HPDE6-E6E7 (cell line): ENCODE results near the gene SCUBE3.

Source experiments
- DNase-seq: peaks from one replicate; pipeline ENCODE4 v3.0.0; 2011; ENCODE audit warnings: missing footprints; ENCODE audit errors: extremely low spot score

Gene SCUBE3

DNA sequence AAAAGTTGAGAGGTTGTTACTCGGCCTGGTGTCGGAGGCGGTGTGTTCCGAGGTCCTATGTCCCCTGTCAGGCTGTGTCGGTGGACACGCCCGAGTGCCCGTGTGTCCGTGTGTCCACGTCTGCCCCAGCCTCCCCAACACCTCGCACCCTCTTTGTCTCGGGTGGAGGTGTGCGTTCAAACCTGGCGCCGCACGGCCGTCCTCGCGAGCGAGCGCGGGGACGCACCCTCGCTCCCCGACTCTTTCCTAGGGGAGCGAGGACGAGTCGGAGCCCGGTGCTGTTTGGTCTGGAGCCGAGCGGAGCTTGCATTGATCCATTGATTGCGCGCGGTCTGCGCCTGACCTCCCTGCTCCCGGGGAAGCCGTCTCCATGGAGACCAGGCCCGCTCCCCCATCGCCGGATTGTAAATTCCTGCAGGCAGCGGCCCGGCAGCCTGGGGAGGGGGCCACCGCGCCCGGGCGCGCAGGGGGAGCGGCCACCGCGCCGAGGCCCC lies 411 bp upstream of the SCUBE3 start:
- no peak for DNase-seq

DNA sequence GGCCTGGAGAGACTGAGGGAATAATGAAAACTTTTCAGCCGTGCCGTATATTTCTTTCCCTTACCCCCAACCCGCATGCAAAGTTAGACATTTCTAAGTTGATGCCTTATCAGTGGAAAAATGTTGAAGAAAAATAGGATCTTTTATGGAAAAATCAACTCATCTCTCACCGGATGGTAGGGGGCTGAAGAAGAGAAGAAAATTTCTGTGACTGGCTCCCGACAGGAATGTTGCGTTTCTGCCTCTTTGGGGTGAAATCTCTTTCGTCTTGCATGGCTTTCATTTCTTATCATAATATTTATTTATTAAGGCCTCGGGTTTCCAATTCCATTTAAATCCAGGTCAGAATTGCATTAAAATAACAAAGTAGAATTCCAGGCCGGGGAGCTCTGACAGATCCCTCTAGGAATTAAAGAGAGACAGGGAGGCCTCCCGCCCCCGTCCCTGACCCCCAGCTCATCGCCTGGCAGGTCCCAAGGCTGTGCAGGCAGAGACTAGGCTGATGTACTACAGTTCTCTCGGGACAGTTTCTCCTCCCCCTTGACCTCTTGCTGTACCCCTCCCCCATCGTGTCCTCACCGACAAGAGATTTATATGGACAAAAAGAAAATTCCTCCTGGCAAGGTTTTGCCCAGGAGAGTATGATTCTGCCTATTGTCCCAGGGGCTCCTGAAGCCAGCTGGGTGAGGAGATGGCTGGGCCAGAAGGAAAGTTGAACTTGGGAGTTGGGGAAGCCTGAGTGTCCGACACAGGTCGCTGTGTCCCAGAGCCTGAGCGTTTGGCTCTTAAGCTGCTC lies 1.3 kb downstream of the SCUBE3 start:
- no peak for DNase-seq

DNA sequence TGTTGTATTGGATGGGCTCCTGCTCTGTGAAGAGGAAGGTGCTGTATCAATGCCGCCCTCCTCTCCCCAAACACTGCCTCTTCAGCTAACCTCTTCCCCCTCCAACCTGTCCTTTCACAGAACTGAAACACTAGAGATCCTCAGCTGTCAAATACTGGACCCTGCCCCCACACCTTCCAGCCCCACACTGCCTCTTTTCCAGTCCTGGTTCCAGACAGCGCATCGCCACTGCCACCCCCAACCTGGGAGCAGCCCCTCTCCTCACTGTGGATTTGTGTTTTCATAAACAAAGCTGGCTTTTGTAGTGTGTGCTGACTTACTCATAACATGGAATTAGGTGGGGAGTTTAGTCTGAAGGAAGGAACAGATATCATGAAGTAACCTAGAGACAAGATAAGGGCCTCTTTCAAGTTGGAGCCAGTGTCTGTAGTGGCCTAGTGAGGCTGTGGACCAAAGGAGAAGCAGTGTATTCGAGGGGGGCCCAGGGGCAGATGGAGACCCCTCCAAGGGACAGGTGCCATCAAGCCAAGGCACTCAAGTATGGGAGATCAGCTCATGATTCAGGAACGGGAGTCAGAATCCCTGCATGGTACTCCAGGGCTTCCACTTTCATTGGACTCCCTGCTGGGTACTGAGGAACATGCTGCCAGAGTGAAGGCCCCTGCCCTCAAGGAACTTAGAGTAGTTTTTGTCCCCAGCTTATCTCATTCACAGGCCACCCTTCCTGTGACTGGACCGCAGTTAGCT lies 2.1 kb downstream of the SCUBE3 start:
- DNase-seq = no peak

DNA sequence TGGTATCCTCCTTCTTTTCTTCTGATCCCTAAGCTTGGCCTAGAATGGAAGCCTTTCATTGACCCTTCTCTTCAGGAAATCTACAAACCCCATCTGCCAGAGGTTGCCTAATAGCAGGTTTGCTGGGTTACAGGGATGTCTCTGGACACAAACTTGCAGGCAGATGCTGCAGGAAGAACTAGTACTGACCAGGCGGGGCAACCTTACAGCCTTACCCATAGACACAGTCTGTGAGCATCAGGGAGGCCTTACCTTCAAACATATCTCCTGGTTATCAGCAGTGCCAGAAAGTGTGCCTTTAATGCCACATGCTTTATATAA lies 2.6 kb downstream of the SCUBE3 start:
- DNase-seq = no peak

DNA sequence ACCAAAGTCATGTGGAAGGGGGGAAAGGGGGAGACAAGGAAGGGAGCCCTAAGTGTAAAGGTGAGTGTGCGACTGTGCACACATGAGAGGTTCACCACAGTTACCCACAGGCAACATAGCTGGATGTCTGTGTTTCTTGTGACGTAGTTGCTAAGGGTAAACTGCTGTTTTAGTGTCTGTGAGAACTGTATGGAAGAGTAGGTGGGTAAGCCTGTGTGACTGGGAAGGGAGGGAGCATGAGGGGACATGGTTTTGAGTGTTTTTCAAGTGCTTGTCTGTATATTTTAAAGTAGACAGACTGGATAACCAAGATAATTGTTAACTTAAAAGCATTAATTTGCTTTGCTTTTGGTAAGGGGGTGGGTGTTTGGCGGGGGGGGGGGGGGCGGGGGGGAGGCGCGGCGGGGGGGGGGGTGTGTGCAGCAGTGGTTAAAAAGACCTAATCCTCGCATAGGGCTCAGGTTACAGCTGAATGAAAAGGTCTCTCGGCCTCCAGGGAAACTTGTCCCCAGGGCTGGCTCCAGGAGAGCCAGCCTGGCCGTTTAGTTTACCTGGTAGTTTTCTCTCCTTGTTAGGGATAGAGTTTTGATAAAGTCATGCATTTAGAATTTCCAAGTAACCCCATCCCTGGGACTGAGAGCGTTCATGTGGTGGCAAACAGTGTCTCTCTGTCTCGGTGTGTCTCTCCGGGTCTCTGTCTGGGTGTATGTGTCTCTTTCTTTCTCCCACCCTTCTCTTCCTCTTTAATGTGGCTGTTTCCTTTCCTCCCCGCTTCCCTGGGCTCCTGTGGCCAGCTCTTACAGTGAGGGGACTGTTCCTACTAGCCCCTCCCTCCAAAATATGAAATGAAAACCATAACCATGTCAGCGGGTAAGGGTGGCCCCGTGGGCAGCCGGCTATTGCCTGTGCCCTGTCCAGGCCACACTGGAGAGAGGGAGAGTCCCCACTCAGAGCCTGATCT lies 3.4 kb downstream of the SCUBE3 start:
- no peak for DNase-seq

DNA sequence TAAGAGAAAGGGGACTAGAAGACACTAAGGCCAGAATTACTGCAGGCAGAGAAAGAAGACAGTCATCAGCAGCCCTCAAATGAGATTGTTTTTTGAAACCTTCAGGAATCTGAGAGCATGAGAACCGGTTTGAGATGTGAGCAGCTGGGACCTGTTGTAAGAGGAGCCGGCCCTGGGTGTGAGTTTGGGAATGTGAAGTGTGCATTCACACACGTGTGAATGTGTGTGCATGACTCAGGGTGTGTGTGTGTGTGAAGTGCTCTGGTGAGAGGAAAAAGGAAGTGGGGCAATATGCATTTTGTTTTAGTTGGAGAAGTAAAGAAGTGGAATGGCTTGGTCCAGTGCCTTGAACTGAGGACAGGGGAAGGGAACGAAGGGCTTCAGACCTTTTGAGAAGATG lies 4.3 kb downstream of the SCUBE3 start:
- DNase-seq = no peak

DNA sequence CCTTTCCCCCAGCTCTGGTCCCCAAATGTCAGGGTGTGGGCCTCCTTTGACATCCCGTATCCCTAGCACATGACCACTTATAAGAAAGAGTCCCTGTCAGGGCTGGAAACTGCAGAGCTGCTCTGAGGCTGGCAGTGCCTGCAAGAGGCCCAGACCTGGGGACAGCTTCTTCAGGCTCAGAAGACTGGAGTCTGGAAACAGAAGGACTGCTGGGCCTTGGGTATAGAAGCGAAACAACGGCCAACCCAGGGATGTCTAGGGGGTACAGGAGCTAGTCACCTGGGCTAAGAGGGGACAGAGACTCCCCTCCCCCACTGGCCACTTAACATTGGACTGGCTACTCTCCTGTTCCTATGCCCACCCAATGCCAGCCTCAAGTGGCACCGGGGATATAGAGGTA lies 4.7 kb downstream of the SCUBE3 start:
- no peak for DNase-seq

DNA sequence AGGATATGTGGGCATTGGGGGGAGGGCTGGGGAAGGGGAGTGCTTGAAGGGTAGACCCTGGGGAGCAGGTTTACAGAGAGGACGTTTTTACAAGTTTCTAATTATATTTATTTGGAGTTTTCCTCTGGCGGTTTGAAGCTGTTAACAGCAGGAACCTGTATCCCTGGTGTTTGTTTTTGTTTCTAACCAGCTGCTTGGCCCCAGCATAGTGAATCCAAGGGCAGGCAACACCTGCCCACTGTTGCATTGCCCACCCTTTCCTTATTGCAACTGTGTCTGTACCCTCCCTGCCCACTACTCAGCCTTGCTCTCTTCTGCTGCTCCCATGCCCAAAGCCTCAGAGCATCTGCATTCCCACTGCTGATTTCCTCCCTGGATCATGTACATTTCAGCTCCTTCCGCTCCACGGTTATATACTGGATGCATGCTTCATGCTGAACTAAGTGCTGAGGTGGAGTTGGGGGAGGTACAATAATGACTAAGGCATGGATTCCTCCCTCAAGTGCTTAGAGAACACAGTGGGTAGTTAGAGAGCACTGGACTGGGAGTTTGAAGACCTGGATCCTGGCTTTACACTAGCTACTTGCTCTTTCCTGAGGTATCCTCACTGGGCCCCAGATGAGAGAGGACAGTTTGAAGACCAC lies 6.0 kb downstream of the SCUBE3 start:
- no peak for DNase-seq

DNA sequence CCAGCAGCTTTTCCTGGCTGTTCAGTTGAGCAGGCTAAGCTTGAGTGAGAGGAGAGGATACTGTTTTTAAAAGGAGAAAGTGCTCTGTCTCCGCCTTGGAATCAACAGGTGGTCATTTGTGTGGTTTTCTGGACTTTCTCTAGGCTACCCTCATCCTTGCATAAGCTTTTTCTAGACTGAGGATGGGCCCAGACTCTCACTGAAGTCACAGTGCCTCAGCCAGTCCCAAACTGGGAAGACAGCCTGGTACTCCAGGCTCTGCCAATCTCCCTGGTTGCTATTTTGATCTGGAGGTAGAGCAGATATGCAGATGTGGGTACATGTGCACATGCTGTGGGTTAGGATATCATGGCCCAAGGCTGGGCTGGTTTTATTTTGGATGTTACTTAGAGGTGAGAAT lies 7.0 kb downstream of the SCUBE3 start:
- DNase-seq = no peak

DNA sequence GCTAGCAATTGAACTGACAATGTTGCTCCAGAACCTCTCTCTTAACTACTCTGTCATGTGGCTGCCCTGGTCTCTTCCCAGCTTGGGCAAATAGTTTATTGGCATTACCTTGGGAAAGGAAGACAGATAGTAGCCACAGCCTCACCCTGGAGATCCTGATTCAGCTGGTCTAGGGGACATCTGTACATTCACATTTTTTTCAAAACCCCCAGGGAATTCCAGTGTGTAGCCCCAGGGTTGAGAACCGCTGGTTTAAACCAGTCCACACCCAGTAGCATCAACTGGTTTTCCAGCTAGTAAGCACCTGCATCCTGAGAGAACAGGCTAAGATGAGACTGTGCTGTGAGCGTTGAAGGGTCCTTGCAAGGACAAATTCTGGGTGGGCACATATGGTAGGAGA lies 9.6 kb downstream of the SCUBE3 start:
- no peak for DNase-seq

DNA sequence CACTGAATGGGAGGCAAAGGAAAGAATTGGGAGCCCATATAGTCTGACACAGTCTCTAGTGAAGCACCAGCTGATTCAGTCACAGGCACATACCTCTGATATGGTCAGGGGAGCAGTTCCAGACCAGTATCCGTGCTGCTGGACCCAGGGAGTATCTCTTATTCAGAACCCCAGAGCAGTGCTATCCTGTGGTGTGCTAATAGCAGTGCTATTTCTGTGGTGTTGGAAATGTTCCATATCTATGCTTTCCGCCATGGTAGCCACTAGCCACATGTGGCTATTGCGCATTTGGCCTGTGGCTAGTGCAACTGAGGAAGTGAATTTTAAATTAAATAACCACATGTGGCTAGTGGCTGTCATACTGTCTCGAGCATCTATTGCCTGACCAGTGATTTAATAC lies 11.0 kb downstream of the SCUBE3 start:
- no peak for DNase-seq

DNA sequence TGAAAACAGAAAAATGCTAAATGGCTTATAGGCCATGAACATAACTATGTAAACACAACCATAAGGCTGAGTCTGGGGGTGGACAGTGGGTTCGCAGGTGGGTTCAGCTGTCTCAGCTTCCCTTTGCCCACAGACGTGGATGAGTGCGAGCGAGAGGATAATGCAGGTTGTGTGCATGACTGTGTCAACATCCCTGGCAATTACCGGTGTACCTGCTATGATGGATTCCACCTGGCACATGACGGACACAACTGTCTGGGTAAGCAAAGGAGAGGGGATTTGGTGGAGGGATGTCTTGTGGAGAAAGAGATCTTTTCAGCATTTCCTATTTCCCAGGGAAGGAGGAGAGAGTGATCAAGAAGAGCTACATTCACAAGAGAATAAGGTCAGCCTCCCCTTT lies 14.7 kb downstream of the SCUBE3 start:
- DNase-seq = no peak

DNA sequence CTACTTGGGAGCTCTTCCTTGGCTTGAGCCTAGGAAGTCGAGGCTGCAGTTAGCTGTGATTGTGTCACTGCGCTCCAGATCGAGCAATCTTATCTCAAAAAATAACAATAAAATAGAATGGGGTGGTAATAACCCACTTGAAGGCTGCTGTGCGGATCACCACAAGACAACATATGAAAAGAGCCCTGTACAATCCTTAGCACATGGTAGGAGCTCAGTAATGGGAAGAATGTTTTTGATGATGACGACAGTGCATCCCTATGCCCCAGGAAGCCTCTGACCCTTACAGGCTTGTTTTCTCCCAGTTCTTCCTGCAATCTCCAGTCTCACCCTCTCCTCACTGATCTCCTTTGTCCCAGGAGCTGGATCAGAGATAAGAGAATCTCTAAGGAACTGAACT lies 15.5 kb downstream of the SCUBE3 start:
- no peak for DNase-seq

DNA sequence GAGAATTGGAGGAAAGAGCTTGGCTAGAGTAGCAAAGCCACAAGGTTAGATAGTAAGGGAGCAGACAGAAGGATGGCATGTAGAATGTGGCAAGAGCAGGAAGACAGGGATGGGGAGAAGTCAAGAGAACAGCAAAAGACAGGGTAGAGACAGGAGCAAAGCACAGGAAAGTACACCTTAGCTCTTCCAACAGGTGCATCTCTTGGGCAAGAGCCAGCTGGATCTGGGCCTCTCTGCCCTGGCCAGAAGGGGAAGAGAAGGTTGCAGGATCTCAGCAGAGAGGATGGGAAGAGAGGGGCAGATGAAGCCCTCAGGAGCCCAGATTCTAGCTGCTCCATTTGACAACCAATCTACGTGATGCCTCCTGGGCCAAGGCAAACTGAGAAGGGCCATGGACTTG lies 16.7 kb downstream of the SCUBE3 start:
- no peak for DNase-seq

DNA sequence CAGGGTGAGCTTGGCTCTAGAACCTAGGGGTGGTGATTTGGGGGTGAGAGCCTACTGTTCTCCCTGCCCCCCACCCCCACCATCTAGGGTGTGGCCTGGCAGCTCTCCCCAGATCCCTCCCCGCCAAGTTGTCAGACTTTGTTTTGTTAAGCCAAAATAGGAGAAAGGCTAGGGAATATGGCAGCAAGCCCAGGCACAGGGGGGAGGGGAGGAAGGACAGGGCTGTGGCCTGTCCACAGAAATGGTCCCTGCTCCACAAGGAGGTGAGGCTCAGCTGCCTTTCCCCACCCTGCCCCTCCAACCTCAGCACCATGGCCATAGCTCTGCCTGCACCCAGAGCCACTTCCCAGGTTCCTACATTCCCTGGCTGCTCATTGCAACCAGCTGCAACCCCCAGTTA lies 17.2 kb downstream of the SCUBE3 start:
- no peak for DNase-seq

DNA sequence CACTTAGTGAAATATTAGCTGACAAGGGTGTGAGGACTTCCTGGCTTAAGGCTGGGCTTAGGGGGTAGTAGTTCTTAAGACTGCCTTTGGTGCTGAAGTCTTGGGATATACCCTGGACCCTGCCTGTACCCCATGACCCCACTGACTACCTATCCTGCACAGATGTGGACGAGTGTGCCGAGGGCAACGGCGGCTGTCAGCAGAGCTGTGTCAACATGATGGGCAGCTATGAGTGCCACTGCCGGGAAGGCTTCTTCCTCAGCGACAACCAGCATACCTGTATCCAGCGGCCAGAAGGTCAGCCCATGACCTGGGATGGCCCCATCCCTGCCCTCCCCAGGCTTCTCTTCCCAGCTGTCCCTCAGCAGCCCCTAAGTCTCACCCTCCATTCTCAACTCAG lies 17.8 kb downstream of the SCUBE3 start:
- no peak for DNase-seq

DNA sequence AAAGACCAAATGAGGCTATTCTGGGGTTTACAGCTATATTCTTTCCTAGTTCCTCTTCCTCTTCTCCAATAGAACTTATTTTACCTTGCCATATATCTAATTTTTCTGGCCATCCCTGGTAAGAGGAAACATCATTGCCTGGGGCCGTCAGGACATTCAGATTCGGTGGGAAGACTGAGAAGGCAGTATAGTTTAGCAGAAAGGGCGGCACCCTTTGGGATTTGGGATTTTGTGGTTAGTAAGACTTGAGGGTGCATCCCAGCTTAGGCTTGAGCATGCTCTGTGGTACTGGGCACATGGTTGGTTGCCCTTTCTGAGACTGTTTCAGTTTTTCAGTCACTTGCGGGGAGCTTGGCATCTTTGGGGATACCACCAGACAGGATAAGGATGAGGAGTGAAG lies 21.1 kb downstream of the SCUBE3 start:
- DNase-seq = no peak

DNA sequence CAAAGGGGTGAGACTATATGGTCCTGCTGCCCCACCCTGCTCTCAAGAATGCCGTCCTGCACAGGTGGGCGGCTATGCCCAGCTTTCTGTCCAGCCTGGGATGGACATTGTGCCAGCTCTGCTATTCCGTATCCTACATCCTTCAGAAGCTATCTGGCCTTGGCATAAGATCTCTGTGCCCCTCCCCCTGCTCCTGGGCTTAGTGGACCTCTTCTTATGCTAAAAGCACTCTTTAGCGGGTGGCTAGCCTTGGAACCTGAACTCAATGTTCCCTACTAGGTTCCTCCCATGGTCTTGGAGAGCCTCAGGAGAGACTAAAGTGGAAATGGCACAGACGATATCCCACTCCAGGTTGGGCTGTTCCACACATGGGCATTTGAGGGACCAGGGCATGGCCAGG lies 22.5 kb downstream of the SCUBE3 start:
- DNase-seq = no peak

DNA sequence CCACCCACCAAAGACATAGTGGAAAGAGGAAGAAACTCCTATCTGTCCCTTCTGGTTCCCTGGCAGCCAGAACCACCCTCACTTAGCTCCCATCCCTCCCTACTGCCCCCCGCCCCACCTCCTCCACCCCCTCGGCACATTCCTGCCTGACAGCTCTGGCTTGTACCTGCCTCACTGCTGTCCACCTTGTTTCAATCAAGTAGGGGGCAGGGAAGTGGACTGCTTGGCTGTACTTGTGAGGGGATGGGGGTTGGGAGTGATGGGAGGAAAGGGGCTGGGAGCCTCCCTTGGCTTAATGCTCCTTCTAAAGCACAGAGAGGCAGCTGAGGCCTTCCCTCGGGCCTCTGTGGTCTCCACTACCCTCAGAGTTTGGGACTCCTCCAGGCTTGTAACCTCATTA lies 23.7 kb downstream of the SCUBE3 start:
- DNase-seq = no peak

DNA sequence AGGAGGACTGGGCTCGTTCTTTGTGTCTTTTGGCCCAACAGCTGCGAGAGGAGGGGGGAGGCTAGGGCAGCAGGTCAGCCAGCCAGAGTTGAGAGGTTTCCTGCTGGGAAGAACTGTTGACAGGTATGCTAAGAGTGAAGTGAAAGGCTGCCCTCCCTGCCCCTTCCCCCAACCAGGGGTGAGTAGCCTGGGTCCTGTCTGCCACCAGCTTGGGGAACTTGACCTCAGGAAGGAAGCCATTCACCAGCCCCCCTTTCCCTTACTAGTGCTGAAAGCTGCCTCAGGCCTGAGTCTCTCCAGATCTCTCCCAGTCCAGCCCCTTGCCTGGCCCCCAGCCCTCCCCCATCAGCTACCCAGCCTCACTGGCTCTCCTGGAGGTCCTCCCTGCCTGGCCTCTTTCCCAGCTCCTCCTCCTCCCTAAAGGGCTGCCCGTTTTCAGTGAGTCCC lies 25.1 kb downstream of the SCUBE3 start:
- DNase-seq = no peak

DNA sequence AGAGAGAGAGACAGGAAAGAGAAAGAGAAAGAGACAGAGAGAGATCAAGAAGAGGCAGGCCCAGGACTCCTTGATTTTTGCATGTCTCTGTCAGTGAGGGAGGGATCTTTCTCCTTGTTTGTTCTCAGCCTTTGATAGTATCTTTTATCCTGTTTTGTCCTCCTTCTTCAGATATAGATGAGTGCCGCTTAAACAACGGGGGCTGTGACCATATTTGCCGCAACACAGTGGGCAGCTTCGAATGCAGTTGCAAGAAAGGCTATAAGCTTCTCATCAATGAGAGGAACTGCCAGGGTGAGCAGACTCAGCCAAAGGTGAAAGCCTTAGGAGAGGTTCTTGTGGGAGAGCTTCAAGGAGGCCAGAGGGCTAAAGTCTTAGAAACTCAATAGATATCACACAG lies 25.8 kb downstream of the SCUBE3 start:
- DNase-seq = no peak
